K562 (cell line): ENCODE data around the gene CD300H. TPM values are rescaled to one million over a fixed set of nuclear protein-coding genes. Genes with fewer than 3 reads are reported as not detected.

Source experiments
- ATAC-seq: fragments of 200-7000 bp; cut with Tn5 transposase; 3 replicates; pipeline ENCODE4 v1.9.1; 2020; ENCODE audit warnings: moderate library complexity
- BruUV-seq: library from RNA; stranded (reverse); fragments of 400-500 nt; replicated peaks from 2 replicates; lab custom pipeline; 2021; lab: Mats Ljungman, UMichigan
- CTCF ChIA-PET: fragments of 300-600 bp; formaldehyde crosslinking; extraction: SDS; loops from one replicate; lab custom pipeline; 2021; ENCODE audit warnings: low intra/inter-chr PET ratio; lab: Yijun Ruan, JAX
- POLR2A ChIA-PET: fragments of 300-600, 350-650 bp; sonication (Branson Sonifier 250); formaldehyde crosslinking; extraction: SDS; loops from one replicate; lab custom pipeline; 2021; ENCODE audit warnings: antibody characterized with exemption, inconsistent platforms; lab: Yijun Ruan, JAX
- DNase-seq, 4 experiments: peaks; one replicate each; pipeline versions ENCODE4 v3.0.0 to v3.0.0-alpha.2; 2011 to 2018; ENCODE audit warnings: low spot score in 3 of 4, mixed read lengths in 3 of 4; ENCODE audit errors: extremely low read depth in 1 of 4
- FAIRE-seq: peaks from 2 replicates; lab custom pipeline; 2011; peaks lifted over from hg19 to GRCh38; lab: Jason Lieb, UNC
- H2AFZ ChIP-seq: 2 replicates; pipeline ENCODE4 v1.6.0; 2011; ENCODE audit warnings: low read depth, low read length, control low read depth, inconsistent platforms
- H3K27ac ChIP-seq: fragments of 200-600 bp; 3 replicates; pipeline ENCODE4 v1.8.0; 2011; ENCODE audit warnings: low read depth, mild to moderate bottlenecking, control low read depth, inconsistent platforms, low read length, moderate library complexity, mixed read lengths; ENCODE audit errors: extremely low read depth
- H3K27me3 ChIP-seq, 2 experiments: fragments of 300-600 bp in 1 of 2; 2 replicates in 1 of 2; 3 replicates in 1 of 2; pipeline versions ENCODE4 v1.6.0 to v1.8.0; 2011; ENCODE audit warnings: inconsistent platforms in 2 of 2, low read length in 2 of 2, mild to moderate bottlenecking in 1 of 2, mixed read lengths in 1 of 2, moderate library complexity in 1 of 2; ENCODE audit not compliant: control insufficient read depth in 2 of 2, insufficient read depth in 2 of 2
- H3K36me3 ChIP-seq: fragments of 300-600 bp; 3 replicates; pipeline ENCODE4 v1.8.0; 2011; ENCODE audit warnings: mild to moderate bottlenecking, low read length, inconsistent platforms; ENCODE audit not compliant: control insufficient read depth, insufficient read depth
- H3K4me1 ChIP-seq, 2 experiments: fragments of 200-600 bp in 1 of 2; replicated peaks in 1 of 2; 2 replicates in 1 of 2; 3 replicates in 1 of 2; pipeline versions ENCODE4 v1.5.1 to v1.8.0; 2011; ENCODE audit warnings: inconsistent platforms in 2 of 2, low read length in 2 of 2, mild to moderate bottlenecking in 1 of 2, mixed read lengths in 1 of 2, moderate library complexity in 1 of 2; ENCODE audit not compliant: control insufficient read depth in 2 of 2, insufficient read depth in 2 of 2
- H3K4me2 ChIP-seq: 2 replicates; pipeline ENCODE4 v1.6.1; 2011; ENCODE audit warnings: low read length, control low read depth, inconsistent platforms, mixed read lengths; ENCODE audit not compliant: insufficient read depth
- H3K4me3 ChIP-seq: fragments of 200-600 bp; sonication (generic), shearing (Covaris generic); 2 replicates; pipeline ENCODE4 v1.5.1; 2016; ENCODE audit warnings: control low read depth, inconsistent platforms
- H3K79me2 ChIP-seq: fragments of 200-600 bp; 3 replicates; pipeline ENCODE4 v1.8.0; 2011; ENCODE audit warnings: low read length, inconsistent platforms; ENCODE audit not compliant: control insufficient read depth, insufficient read depth
- H3K9ac ChIP-seq, 2 experiments: 2 replicates each; pipeline versions ENCODE4 v1.6.0 to v1.6.1; 2011; ENCODE audit warnings: low read depth in 2 of 2, low read length in 2 of 2, control low read depth in 1 of 2, inconsistent platforms in 1 of 2, mild to moderate bottlenecking in 1 of 2, mixed read lengths in 1 of 2; ENCODE audit not compliant: insufficient read depth in 1 of 2
- H3K9me1 ChIP-seq: one replicate; pipeline ENCODE4 v1.6.0; 2011; ENCODE audit warnings: inconsistent platforms, mild to moderate bottlenecking, low read length, moderate library complexity; ENCODE audit not compliant: control insufficient read depth, insufficient read depth
- H3K9me3 ChIP-seq: replicated peaks from 2 replicates; pipeline ENCODE4 v1.5.1; 2011; ENCODE audit warnings: low read depth, low read length, inconsistent platforms; ENCODE audit not compliant: control insufficient read depth, insufficient read depth
- H4K20me1 ChIP-seq: replicated peaks from 2 replicates; pipeline ENCODE4 v1.6.1; 2011; ENCODE audit warnings: low read length, inconsistent platforms, mixed read lengths; ENCODE audit not compliant: control insufficient read depth, insufficient read depth
- SMARCB1 ChIP-seq: IDR thresholded peaks from 2 replicates; pipeline ENCODE4 v1.6.1; 2011; ENCODE audit warnings: improper control_type of control experiment, low read depth; ENCODE audit not compliant: insufficient read length
- WGBS: fragments of 100-300 bp; shearing (Covaris generic); methylation state at CpG from one replicate; pipeline ENCODE4 v1.1.6; 2016; ENCODE audit warnings: low coverage, mixed read lengths; ENCODE audit not compliant: insufficient coverage; ENCODE audit errors: missing lambda C conversion rate; 5-methylcytosine and 5-hydroxymethylcytosine counted together
- in situ Hi-C: fragments of 300-500 bp; cut with MboI; formaldehyde crosslinking; loops from 4 replicates; pipeline ENCODE4 v1.15.0; 2018; ENCODE audit warnings: inconsistent platforms, mixed read lengths
- intact Hi-C: fragments of 100-400 bp; cut with micrococcal nuclease; formaldehyde crosslinking; loops from 2 replicates; pipeline ENCODE4 v1.14.2; 2022
- polyA plus RNA-seq, 8 experiments: library from polyadenylated mRNA; depleted of rRNA in 4 of 8; stranded (reverse) in 5 of 8; unstranded in 3 of 8; fragments of >200 nt; fragmentation: Nextera tagmentation in 2 of 8; fragmentation: Illumina TruSeq in 1 of 8; extraction: Ambion mirVana in 2 of 8; extraction: Trizol in 1 of 8; gene quantifications; 2 replicates each; pipeline versions ENCODE4 v1.2.1 to v1.2.3, GENCODE V29; 2011 to 2014; ENCODE audit warnings: inconsistent platforms in 1 of 8, missing spikeins in 1 of 8
- total RNA-seq, 7 experiments: library from RNA; depleted of rRNA in 6 of 7; stranded (reverse); fragments of >200 nt in 6 of 7; fragmentation: Illumina TruSeq in 2 of 7; extraction: Trizol in 2 of 7; gene quantifications; 2 replicates each; pipeline versions ENCODE4 v1.2.1 to v1.2.3, GENCODE V29; 2011 to 2021; ENCODE audit warnings: low replicate concordance in 1 of 7
- TF ChIP-seq, protein P1 (sequence below): sonication (generic); formaldehyde crosslinking; IDR thresholded peaks from 2 replicates; pipeline ENCODE4 v1.8.1; 2022; ENCODE audit warnings: missing genetic modification reagents

CD300H gene
- total and polyA plus RNA-seq, 9 of the 15 experiments (the other 6 are each of a cell fraction or from before 2014, with no cell fraction given) = not detected

DNA sequence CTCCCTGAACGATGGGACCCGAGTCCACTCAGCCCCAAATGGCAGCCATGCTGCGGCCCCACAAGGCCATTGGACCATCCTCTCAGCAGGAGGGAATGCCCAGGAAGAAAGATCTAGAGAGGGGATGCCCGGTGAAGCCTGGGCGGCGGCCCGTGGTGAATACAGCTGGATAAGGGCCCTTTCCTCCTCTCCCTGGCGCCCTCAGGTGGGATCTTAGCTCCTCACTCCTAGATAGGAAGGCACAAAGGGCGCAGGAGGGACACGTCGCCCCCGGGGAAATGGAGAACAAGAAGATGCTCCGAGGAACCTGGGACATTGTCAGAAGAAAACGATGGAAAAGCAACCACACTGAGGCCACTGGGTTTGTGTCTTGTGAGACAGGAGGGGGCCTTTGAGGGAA lies 23.9 kb downstream of the CD300H start:
- no peaks in the 10 kb centered on the region for H3K9me3 ChIP-seq
- no peak overlapping the region for H2AFZ ChIP-seq
- H3K4me2 ChIP-seq = no peak overlapping the region
- 0% methylated on average over 13 of the region's 14 CpGs for WGBS
- BruUV-seq = no TSS peak
- H3K27ac ChIP-seq = no peak overlapping the region
- no peaks in the 10 kb centered on the region; the same call in none of the 2 replicates for H4K20me1 ChIP-seq
- no peak for FAIRE-seq
- no peaks in the 10 kb centered on the region for H3K79me2 ChIP-seq
- H3K4me1 ChIP-seq = no peaks in the 10 kb centered on the region; a peak in 1 of 5 replicates
- intact Hi-C loops = no loop called here
- no peaks in the 10 kb centered on the region for H3K36me3 ChIP-seq
- no peak overlapping the region for H3K9ac ChIP-seq
- H3K27me3 ChIP-seq = peaks cover 0 to 85% of the 10 kb centered on the region in 2 experiments; a peak in 2 of 5 replicates
- no peak for DNase-seq
- ChIA-PET CTCF (no interaction called here), POLR2A (no interaction called here)
- H3K9me1 ChIP-seq = no peaks in the 10 kb centered on the region
- ATAC-seq = no peak
- TF ChIP-seq SMARCB1 = no peak
- no peak overlapping the region for H3K4me3 ChIP-seq
- in situ Hi-C loops = no loop called here

DNA sequence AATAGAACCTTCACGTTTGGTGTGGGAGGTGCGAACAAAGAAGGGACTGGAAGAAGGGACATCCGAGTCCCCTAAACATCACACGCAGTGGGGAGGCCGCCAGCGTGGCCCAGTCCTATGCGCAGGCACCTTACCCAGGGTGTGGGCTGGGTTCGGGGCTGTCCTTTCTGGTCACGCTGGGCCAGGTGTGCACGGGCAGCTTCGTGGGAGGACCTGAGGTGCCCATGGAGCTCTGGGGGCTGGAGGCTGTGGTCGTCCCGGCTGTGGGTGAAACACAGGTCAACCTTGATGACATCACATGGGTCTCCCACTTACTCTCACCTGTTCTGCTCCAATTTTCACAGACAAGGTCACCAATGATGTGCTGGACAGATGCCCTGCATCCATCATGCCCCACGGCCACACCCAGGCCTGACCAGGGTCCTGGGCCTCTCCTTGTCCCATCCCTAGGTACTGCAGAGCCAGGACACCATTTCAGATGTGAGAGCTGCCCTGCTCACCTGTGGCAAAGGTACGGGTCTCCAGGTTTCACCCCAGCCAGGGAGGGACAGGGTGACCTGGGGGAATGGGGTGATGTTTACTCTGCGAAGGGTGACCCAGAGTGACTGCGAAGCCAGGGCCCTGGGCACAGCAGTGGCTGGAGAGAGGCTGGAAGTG lies 24.5 kb downstream of the CD300H start:
- H3K27me3 ChIP-seq = peaks cover 0 to 90% of the 10 kb centered on the region in 2 experiments; a peak in 3 of 5 replicates
- in situ Hi-C loops = no loop called here
- no peaks in the 10 kb centered on the region; a peak in 1 of 5 replicates for H3K4me1 ChIP-seq
- H3K36me3 ChIP-seq = no peaks in the 10 kb centered on the region
- no TSS peak for BruUV-seq
- no peaks in the 10 kb centered on the region; the same call in 1 of the 2 replicates for H4K20me1 ChIP-seq
- H3K79me2 ChIP-seq = no peaks in the 10 kb centered on the region
- CTCF ChIA-PET = no interaction called here
- no peak for ATAC-seq
- POLR2A ChIA-PET = no interaction called here
- no peak overlapping the region for H3K9ac ChIP-seq
- H2AFZ ChIP-seq = no peak overlapping the region
- H3K9me3 ChIP-seq = no peaks in the 10 kb centered on the region
- intact Hi-C loops = no loop called here
- H3K4me3 ChIP-seq = no peak overlapping the region
- TF ChIP-seq, protein P1, sequence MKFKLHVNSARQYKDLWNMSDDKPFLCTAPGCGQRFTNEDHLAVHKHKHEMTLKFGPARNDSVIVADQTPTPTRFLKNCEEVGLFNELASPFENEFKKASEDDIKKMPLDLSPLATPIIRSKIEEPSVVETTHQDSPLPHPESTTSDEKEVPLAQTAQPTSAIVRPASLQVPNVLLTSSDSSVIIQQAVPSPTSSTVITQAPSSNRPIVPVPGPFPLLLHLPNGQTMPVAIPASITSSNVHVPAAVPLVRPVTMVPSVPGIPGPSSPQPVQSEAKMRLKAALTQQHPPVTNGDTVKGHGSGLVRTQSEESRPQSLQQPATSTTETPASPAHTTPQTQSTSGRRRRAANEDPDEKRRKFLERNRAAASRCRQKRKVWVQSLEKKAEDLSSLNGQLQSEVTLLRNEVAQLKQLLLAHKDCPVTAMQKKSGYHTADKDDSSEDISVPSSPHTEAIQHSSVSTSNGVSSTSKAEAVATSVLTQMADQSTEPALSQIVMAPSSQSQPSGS = no peak
- FAIRE-seq = no peak
- no peak for DNase-seq
- WGBS = 2% methylated on average over 17 of the region's 17 CpGs
- H3K9me1 ChIP-seq = no peaks in the 10 kb centered on the region
- H3K4me2 ChIP-seq = no peak overlapping the region
- no peak overlapping the region for H3K27ac ChIP-seq
